ENCODE results near the gene LY86.

Gene LY86

DNA sequence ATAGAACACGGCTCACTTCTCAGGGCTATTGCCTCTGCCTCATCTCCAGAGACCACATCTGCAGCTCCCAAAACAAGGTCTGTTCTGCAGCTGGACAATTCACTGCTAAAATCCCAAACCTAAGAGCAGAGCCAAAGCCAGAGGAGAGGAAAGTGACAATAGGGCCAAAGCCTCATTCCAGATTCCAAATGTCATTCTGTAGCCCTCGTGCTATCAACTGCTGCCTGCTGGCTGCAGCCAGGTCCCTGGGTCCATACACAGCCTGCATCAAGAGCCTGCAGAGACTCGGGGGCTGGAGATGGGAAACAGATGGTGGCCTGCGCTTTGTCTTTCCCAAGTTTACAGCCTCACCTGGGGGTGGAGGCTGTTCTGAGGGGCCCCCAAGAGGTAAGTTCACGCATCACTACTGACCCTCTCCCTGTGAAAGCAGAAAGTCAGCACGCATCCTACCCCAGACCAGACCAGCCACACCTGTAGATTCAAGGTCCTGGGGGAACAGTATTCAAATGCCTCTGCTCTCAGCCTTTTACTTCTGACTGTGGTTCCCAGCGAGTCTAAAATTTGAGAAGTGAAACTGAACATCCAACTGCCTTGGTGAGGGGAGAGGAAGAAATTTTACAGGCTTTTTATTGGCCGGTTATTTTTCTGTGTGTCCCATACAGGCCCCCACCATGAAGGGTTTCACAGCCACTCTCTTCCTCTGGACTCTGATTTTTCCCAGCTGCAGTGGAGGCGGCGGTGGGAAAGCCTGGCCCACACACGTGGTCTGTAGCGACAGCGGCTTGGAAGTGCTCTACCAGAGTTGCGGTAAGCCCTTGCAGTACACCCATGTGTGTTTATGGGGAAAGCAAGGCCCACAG is at the start of gene LY86:
LY86 (plus strand) TSS at position 657 of the 860 bp plus-strand sequence; CDS start at position 672, 15 bp downstream.
- no peak for DNase-seq

- no peak for DNase-seq
These were observed 49.5 kb upstream of the LY86 start for GRCh38 chr6:6539036-6539435.

- DNase-seq, result no peak
These were observed 46.2 kb upstream of the LY86 start for GRCh38 chr6:6542357-6542756.

GRCh38 chr6:6543181-6543879 is 45.2 kb upstream of the LY86 start:
- DNase-seq, result no peak

DNA sequence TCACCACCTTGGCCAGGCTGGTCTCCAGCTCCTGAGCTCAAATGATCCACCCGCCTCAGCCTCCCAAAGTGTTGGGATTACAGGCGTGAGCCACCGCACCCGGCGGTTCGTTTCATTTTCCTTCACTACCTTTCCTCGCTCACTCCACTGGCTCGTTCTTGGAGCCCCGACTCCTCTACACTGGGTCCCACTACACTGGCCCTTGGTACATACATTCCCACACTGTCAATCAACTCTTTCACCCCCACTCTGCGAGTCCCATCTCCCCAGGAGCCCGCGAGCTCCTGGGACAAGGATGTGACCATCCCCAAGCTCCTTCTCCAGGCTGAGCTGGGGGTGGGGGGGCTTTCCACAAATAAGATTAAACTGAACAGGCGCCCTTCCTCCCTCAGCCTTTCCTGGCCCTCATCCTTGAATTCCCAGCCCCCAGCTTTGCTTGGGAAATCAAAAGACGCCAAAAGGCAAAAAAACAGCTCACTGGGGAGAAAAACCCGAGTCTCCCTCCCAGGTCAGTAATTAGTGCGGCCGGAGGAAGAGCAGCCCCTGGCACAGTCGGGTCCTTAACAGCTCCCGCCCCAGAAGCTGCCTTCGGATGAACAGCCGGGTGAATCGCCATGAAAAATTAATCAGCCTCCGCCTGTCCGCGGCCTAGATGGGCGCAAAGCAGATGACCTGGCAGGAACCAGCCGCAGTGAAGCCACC is 42.8 kb upstream of the LY86 start:
- no peak for DNase-seq

- peak; percentile 24 for DNase-seq
These were observed 42.0 kb upstream of the LY86 start for GRCh38 chr6:6546318-6547109.

DNA sequence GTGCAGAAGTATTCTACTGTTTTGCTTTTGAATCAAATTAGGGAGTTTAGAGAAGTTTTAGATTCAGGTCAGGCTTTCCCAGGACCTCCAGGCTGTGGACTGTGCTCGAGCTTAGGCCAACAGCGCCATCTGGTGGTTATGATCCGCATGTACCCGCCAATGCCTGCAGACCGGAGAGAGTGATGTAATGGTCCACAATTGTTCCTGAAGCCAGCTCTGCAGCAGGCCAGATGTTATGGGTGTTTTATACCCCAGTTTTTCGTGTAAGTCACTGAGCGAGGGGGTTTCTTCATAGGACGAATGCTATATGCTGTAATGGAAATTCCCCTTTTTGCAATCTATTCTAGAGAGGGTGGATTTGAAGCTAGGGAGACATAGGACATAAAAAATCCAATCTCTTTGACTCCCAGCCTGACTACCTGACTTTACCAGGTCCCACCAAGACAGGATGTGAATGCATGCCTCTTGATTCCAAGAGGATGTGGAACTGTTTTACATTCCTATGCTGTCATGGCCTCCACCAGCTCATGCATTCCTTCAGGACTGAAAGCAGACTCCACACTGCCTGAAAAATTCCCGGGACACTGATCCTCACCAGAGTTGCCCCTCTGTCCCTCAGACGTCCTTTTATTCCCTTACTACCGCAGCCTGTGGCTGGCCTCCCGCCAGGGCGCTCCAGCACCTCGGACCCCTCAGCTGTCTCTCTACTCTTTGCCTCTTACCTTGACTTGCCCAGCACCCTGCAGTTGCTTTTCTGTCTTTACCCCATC is 41.2 kb upstream of the LY86 start:
- DNase-seq, result peak; percentile 81

GRCh38 chr6:6556161-6556737 is 32.3 kb upstream of the LY86 start:
- no peak for DNase-seq

- peak; percentile 30 for DNase-seq
These were observed 31.6 kb upstream of the LY86 start for GRCh38 chr6:6556738-6557503.

GRCh38 chr6:6557504-6557839 is 31.0 kb upstream of the LY86 start:
- DNase-seq, result no peak

- no peak for DNase-seq
These were observed 30.6 kb upstream of the LY86 start for GRCh38 chr6:6557886-6558285.

- DNase-seq, result no peak
These were observed 28.4 kb upstream of the LY86 start for GRCh38 chr6:6559994-6560570.

GRCh38 chr6:6560909-6561308 is 27.6 kb upstream of the LY86 start:
- no peak for DNase-seq

DNA sequence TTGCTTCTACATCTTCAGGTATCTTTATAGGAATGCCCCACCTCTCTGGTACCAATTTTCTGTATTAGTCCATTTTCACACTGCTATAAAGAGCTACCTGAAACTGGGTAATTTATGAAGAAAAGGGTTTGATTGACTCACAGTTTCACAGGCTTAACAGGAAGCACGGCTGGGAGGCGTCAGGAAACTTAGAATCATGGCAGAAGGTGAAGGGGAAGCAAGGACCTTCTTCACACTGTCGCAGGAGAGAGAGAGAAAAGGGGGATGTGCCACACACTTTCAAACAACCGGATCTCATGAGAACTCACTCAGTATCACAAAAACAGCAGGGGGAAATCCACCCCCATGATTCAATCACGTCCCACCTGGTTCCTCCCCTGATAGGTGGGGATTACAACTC is 24.4 kb upstream of the LY86 start:
- DNase-seq, result no peak

DNA sequence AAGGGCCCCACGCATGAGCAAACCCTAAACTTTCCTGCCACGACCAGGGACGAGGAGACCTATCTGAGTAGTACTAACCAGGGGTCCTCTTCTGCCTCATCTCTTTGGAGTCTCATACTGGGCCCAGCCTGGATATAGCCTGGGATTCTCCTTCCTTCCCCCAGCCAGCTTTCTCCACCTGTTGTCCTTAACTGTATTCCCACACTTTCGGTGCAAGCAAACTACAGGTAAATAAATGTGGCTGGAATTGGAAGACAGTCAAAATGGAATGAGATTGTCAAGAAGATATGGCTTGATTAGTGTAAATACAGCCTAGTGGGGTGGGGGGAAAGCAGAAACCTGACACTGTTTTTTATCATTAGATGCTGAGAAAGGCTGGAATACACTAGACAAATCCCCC is 23.5 kb upstream of the LY86 start:
- no peak for DNase-seq

DNA sequence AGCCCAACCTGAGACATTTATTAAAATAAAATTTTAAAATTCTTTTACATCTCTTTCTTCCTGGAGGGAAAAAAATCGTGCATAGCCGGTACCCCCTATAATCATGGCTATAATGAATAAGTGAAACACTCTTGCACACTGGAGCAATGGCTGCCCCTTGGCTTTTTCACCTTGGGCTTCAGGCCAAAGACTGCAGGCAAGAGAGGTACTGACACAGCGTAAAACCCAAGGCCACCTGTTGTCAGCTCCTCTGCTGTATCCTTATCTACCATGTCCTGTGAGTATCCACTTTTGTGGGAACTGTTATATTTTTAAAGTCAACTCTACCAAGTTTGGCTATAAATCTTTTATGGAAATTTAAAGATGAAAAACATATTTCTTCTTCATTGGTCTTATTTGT is 23.0 kb upstream of the LY86 start:
- DNase-seq, result no peak

- DNase-seq, result no peak
These were observed 21.8 kb upstream of the LY86 start for GRCh38 chr6:6566766-6567165.

GRCh38 chr6:6569096-6569810 is 19.3 kb upstream of the LY86 start:
- DNase-seq, result no peak

GRCh38 chr6:6569811-6570164 is 18.7 kb upstream of the LY86 start:
- no peak for DNase-seq
